Retinal pigment epithelial cell (primary cell): ENCODE data around the gene C10orf105.

Experiments
- DNase-seq: peaks from one replicate; pipeline ENCODE4 v3.0.0-alpha.2; 2010; ENCODE audit warnings: low read depth
- H3K4me3 ChIP-seq: 2 replicates; pipeline ENCODE4 v1.5.1; 2011; ENCODE audit warnings: mild to moderate bottlenecking, low read length, control low read depth, moderate library complexity
- CTCF ChIP-seq: conservative IDR thresholded peaks from 2 replicates; pipeline ENCODE4 v1.5.1; 2011; ENCODE audit warnings: low read depth, low read length, control low read depth, inconsistent platforms

Gene C10orf105

GRCh38 chr10:71720288-71720687 is 710 bp upstream of the C10orf105 start:
- no peak for DNase-seq
- no peak for TF ChIP-seq CTCF

GRCh38 chr10:71719042-71719441 is 536 bp downstream of the C10orf105 start:
- no peak for DNase-seq
- TF ChIP-seq CTCF: no peak
- H3K4me3 ChIP-seq: no peak overlapping the region

More at GRCh38 chr10:71720288-71720687, 710 bp upstream of the C10orf105 start:
- no peak overlapping the region for H3K4me3 ChIP-seq

- DNase-seq: no peak
- no peak overlapping the region for H3K4me3 ChIP-seq
- no peak for TF ChIP-seq CTCF
Measured at GRCh38 chr10:71718165-71718698, 1.3 kb downstream of the C10orf105 start.

GRCh38 chr10:71717551-71717951 is 2.0 kb downstream of the C10orf105 start:
- TF ChIP-seq CTCF: no peak
- H3K4me3 ChIP-seq: no peak overlapping the region
- no peak for DNase-seq

GRCh38 chr10:71717056-71717455 is 2.5 kb downstream of the C10orf105 start:
- DNase-seq: no peak
- no peak overlapping the region for H3K4me3 ChIP-seq
- no peak for TF ChIP-seq CTCF

GRCh38 chr10:71716426-71716825 is 3.2 kb downstream of the C10orf105 start:
- DNase-seq: no peak
- no peak overlapping the region for H3K4me3 ChIP-seq
- no peak for TF ChIP-seq CTCF

- TF ChIP-seq CTCF: no peak
- no peak for DNase-seq
- no peak overlapping the region for H3K4me3 ChIP-seq
Measured at GRCh38 chr10:71715860-71716259, 3.7 kb downstream of the C10orf105 start.
